NCI-H1048 (cell line): Measurements from ENCODE around the gene PLGLB2.
"Not testable (repeated sequence)": the region's sequence is repeated elsewhere in the genome, so short reads cannot be mapped to it uniquely, and the experiment has no call there.

ENCODE experiments used
- DNase-seq: peaks from one replicate; lab custom pipeline; 2025; lab: John Stamatoyannopoulos, UW

Gene PLGLB2

DNA sequence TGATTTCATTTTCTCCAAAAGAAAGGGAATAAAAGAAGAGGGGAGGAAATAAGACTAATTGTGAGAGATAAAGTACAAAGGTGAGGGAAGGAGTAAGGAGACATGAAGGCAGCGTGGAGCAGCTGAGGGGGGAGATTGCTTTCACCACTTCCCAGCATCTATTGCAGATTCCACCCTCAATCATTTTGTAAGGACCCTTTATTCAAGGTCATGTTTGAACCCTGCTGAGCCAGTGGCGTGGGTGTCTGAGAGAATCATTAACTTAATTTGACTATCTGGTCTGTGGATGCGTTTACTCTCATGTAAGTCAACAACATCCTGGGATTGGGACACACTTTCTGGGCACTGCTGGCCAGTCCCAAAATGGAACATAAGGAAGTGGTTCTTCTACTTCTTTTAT is at the start of gene PLGLB2:
Gene PLGLB2, plus strand, starts transcription at position 297 of the 400 bp plus-strand sequence. Its CDS starts 67 bp downstream, at position 364.
- not testable (repeated sequence) for DNase-seq

GRCh38 chr2:87704572-87705323 is 43.1 kb upstream of the PLGLB2 start:
- not testable (repeated sequence) for DNase-seq

DNA sequence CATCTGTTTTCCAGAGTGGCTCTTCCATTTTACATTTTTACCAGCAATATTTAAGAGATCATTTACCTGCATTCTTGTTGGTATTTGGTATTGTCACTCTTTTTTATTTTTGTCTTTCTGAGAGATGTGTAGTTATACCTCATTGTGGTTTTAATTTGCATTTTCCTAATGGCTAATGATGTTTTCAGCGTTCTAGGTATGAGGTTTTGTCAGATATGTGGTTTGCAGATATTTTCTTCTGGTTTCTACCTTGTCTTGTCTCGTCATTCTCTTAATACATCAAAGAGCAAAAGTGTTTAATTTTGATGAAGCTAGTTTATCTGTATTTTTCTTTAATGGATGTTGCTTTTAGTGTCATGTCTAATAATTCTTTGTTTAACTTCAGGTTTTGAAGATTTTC is 39.5 kb upstream of the PLGLB2 start:
- DNase-seq: not testable (repeated sequence)

DNA sequence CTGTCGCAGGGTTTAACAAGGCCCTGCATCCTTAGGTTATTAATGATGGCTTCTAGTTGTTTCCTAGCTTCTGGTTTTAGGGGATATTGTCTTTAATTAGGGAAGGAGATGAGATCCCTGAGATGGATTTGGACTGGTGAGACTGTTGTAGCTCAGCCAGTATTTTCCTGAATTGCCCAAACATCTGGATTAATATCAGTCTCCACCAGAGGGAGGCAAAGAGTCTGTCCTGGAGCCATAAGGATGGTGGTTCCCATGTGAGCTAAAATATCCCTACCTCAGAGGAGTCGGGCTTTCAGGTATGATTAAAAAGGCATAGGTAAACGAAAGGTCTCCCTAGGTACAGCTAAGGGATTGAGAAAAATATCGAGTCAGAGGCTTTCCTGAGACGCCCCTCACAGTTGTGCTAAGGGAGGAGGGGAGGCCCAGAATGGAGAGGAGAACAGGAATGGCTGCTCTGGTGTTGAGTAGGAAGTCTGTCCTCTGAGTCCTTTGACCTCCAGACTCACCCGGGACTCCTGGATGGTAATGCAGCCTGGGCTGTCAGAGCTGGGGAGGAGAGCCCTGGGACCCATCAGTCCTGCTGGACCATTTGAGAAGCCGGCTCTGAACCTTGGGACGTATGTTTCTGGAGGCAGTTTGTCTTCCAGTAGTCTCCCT is 19.8 kb upstream of the PLGLB2 start:
- DNase-seq: not testable (repeated sequence)

DNA sequence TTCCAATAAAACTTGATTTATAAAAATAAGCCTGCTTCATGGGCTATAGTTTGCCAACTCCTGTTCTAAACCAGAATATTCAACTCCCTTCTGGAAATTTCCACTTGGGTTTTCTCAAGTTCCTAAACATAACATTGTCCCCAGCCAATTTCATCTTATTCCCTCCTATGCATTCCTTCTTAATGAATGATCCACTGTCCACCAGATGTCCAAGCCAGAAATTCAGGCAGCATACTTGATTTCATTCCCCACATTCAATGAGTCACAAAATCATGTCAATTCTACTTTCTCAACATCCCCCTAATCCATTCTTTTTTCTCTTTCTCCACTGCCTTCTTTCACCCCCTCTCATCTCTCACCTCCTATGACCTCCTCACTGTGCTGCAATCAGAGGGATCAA is 7.0 kb upstream of the PLGLB2 start:
- DNase-seq: not testable (repeated sequence)

DNA sequence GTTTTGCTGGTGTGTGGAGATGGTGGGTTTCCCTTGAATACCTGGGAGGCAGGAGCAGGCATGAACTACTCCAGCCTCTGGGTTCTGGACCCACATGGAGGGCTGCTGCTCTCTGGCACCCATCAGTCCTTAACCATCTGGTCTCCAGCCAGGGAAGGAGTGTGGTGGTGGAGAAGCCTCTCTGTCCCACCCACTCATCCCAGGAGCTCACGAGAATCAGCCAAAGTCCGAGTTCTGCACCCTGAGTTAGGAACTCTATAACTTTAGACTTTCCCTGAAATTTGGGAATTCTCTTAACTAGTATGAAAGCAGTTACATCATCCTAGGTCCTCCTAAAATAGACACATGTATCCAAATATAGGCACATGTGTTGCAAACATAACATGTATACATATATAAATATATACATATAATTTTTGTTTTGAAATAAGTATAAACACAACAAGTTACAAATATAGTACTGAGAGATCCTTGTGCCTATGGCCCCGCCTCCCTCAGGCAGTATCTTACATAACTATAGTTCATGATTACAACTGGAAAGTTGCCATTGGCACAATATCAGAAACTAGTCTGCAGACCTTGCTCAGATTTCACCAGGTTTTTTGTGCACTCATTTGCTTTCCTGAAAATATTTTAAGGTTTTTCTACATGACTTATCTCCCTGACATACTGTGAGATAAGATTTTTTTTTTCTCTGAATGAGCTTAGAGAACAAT is 5.3 kb upstream of the PLGLB2 start:
- DNase-seq: not testable (repeated sequence)

- not testable (repeated sequence) for DNase-seq
These were observed 4.2 kb upstream of the PLGLB2 start for GRCh38 chr2:87743638-87744037.

GRCh38 chr2:87745353-87745951 is 2.4 kb upstream of the PLGLB2 start:
- not testable (repeated sequence) for DNase-seq

DNA sequence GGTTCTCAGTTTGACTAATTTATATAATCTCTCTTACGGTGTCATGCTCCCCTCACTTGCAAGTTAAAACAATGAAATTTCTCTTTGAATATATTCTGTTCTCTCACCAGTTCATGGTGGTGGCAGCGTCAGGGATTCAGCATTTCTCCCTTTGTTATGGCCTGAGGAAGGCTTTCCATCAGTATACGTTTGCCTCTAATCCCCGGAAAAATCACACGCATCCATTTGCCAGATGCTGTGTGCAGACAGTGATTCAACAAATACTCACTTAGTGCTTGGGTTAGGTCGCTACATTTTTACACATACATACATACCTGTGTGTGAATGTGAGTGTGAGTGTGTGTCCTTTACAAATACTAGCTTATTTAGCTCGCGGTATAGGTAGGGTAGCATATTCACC is 637 bp downstream of the PLGLB2 start:
- DNase-seq: not testable (repeated sequence)

GRCh38 chr2:87750560-87750959 is 2.7 kb downstream of the PLGLB2 start:
- DNase-seq: not testable (repeated sequence)

DNA sequence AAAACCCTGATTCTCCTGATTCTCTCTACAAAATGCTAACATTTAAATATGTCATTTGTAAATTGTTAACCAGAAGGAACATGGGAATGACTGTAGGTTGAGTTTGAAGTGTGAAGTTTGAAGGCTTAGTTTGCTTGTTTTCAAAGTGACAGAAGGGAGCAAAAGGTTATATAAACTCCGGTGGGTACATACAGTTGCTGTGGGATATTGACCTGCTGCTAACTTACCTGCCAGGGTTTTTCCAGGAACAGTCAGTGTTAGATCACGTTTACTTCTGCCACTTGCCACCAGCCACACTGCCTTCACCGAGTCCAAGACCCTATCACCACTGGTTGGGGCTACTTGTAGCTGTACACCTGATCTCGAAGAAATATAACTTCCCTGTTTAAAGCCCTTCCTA is 6.9 kb downstream of the PLGLB2 start:
- DNase-seq: not testable (repeated sequence)
